ENCODE data around the gene F10. TPM values are rescaled to one million over a fixed set of nuclear protein-coding genes. Genes with fewer than 3 reads are reported as not detected.

The F10 gene
- total and polyA plus RNA-seq, 11 donors, result 2.4 to 13.6 (median 9.2) TPM

GRCh38 chr13:113115363-113116205, 7.0 kb upstream of the F10 start:
- DNase-seq (peak in 1 of 5 donors; percentile 11), ATAC-seq (no peak)
- Histone ChIP-seq H3K36me3 (no peaks in the 10 kb centered on the region), H3K4me3 (no peak overlapping the region), H3K4me1 (peaks cover 0 to 5% (median 4%) of the 10 kb centered on the region in 12 donors), H3K27me3 (peaks cover 0 to 12% (median 5%) of the 10 kb centered on the region in 9 donors), H3K27ac (no peak overlapping the region), H3K9me3 (no peaks in the 10 kb centered on the region)
- no peak for TF ChIP-seq CTCF (IDR thresholded peaks at IDR 0.05)
- TF ChIP-seq POLR2A (IDR thresholded peaks at IDR 0.05), result no peak
- intact Hi-C loops (cut with DNase I), result no loop called here
- 76 to 87% (median 82%) methylated on average over 9 to 21 of the region's 21 CpGs for WGBS, 4 donors

- no peak for TF ChIP-seq POLR2A (IDR thresholded peaks at IDR 0.05)
- no peak for TF ChIP-seq CTCF (IDR thresholded peaks at IDR 0.05)
- Histone ChIP-seq H3K36me3 (no peaks in the 10 kb centered on the region), H3K4me3 (no peak overlapping the region), H3K27me3 (peaks cover 0 to 6% (median 0%) of the 10 kb centered on the region in 9 donors), H3K27ac (no peak overlapping the region), H3K9me3 (no peaks in the 10 kb centered on the region), H3K4me1 (no peaks in the 10 kb centered on the region)
- WGBS, 4 donors, result 86 to 89% (median 88%) methylated on average over 10 of the region's 10 CpGs
- intact Hi-C loops (cut with DNase I), result no loop called here
- DNase-seq (no peak), ATAC-seq (no peak)
These were observed 6.3 kb upstream of the F10 start for GRCh38 chr13:113116206-113116800.

GRCh38 chr13:113116871-113117271, 5.7 kb upstream of the F10 start:
- Histone ChIP-seq H3K4me1 (no peaks in the 10 kb centered on the region), H3K9me3 (no peaks in the 10 kb centered on the region), H3K4me3 (no peak overlapping the region), H3K27ac (no peak overlapping the region), H3K36me3 (no peaks in the 10 kb centered on the region), H3K27me3 (peaks cover 0 to 3% (median 0%) of the 10 kb centered on the region in 9 donors)
- 85 to 95% (median 90%) methylated on average over 10 of the region's 10 CpGs for WGBS, 4 donors
- intact Hi-C loops (cut with DNase I), result no loop called here
- peak in 1 of 5 donors; percentile 10 for DNase-seq
- no peak for ATAC-seq
- TF ChIP-seq POLR2A (IDR thresholded peaks at IDR 0.05) (no peak), CTCF (IDR thresholded peaks at IDR 0.05) (no peak)

- ATAC-seq (no peak), DNase-seq (peak in 1 of 5 donors; percentile 14)
- Histone ChIP-seq H3K4me3 (no peak overlapping the region), H3K4me1 (no peaks in the 10 kb centered on the region), H3K9me3 (no peaks in the 10 kb centered on the region), H3K27me3 (no peaks in the 10 kb centered on the region), H3K36me3 (no peaks in the 10 kb centered on the region), H3K27ac (no peak overlapping the region)
- 86 to 94% (median 91%) methylated on average over 22 to 26 of the region's 26 CpGs for WGBS, 4 donors
- intact Hi-C loops (cut with DNase I), result no loop called here
- TF ChIP-seq POLR2A (IDR thresholded peaks at IDR 0.05), result no peak
- no peak for TF ChIP-seq CTCF (IDR thresholded peaks at IDR 0.05)
These were observed 5.2 kb upstream of the F10 start for GRCh38 chr13:113117335-113117872.

All from heart left ventricle (tissue), 16 donors.